PC-3 (cell line): ENCODE data around the gene USH1G.

Experiments used
- CTCF ChIP-seq: fragments of 300-600 bp; sonication (generic); conservative IDR thresholded peaks from 2 replicates; pipeline ENCODE4 v1.5.1; 2017; ENCODE audit warnings: antibody characterized with exemption, low read depth, mild to moderate bottlenecking, low read length
- EZH2 ChIP-seq: fragments of 300-600 bp; sonication (generic); IDR thresholded peaks from one replicate; pipeline ENCODE4 v1.6.1; 2017; ENCODE audit warnings: antibody characterized with exemption, mild to moderate bottlenecking, low read length; ENCODE audit not compliant: unreplicated experiment
- EZH2phosphoT487 ChIP-seq: fragments of 300-600 bp; sonication (generic); IDR thresholded peaks from 2 replicates; pipeline ENCODE4 v1.6.1; 2018; ENCODE audit warnings: mild to moderate bottlenecking, antibody characterized with exemption, low read length, borderline replicate concordance

- TF ChIP-seq CTCF (peak; percentile 29; the same call in 1 of the 2 replicates), EZH2 (no peak), EZH2phosphoT487 (no peak)
These were observed 30.8 kb downstream of the USH1G start for GRCh38 chr17:74892013-74892841.
